DOHH2 (cell line): Measurements from ENCODE around the gene CYP2W1.

Experiments used
- CTCF ChIP-seq: fragments of 200-600 bp; sonication (generic); IDR thresholded peaks from one replicate; pipeline ENCODE4 v1.5.1; 2014; ENCODE audit warnings: antibody characterized with exemption, mild to moderate bottlenecking, low read depth, low read length; ENCODE audit not compliant: poor library complexity, severe bottlenecking
- EZH2phosphoT487 ChIP-seq: fragments of 200-600 bp; sonication (generic); IDR thresholded peaks from 2 replicates; pipeline ENCODE4 v1.6.1; 2017; ENCODE audit warnings: borderline replicate concordance, mild to moderate bottlenecking, antibody characterized with exemption, low read length, moderate library complexity, mixed read lengths

- no peak for TF ChIP-seq CTCF
- no peak for TF ChIP-seq EZH2phosphoT487
These were observed 44.3 kb upstream of the CYP2W1 start for GRCh38 chr7:938546-939185.
